Gastroesophageal sphincter (tissue), 4 donors: Measurements from ENCODE around the gene GRK5. TPM values are rescaled to one million over a fixed set of nuclear protein-coding genes. Genes with fewer than 3 reads are reported as not detected.

Experiments used
- ATAC-seq: fragments of 150-250 bp; one replicate; pipeline ENCODE4 v1.9.1; 2016; ENCODE audit warnings: mild to moderate bottlenecking, moderate library complexity
- H3K27ac ChIP-seq, 4 donors: fragments of 200-600 bp; sonication (generic) in 3 of 4; 1 replicate in 3 of 4; 2 replicates in 1 of 4; pipeline ENCODE4 v1.5.1; 2016 to 2019
- H3K27me3 ChIP-seq: fragments of 200-600 bp; sonication (generic); one replicate; pipeline ENCODE4 v1.5.1; 2019
- H3K36me3 ChIP-seq, 2 donors: fragments of 200-600 bp; sonication (generic); one replicate each; pipeline ENCODE4 v1.5.1; 2019; ENCODE audit warnings: control low read depth in 1 of 2
- H3K4me1 ChIP-seq, 3 donors: fragments of 200-600 bp; sonication (generic); 1 replicate in 2 of 3; 2 replicates in 1 of 3; pipeline ENCODE4 v1.5.1; 2016 to 2019; ENCODE audit warnings: control low read depth in 2 of 3
- H3K4me3 ChIP-seq, 2 donors: fragments of 200-600 bp; sonication (generic); one replicate each; pipeline ENCODE4 v1.5.1; 2019; ENCODE audit warnings: mild to moderate bottlenecking in 1 of 2, moderate library complexity in 1 of 2
- H3K9me3 ChIP-seq, 3 donors: fragments of 200-600 bp; sonication (generic); one replicate each; pipeline ENCODE4 v1.5.1; 2017 to 2019; ENCODE audit warnings: control low read depth in 2 of 3
- CTCF ChIP-seq, 4 experiments: fragments of 200-600 bp in 2 of 4; fragments of 450-650 bp in 2 of 4; sonication (generic) in 1 of 4; IDR thresholded peaks; one replicate each; pipeline ENCODE4 v1.5.1; 2017 to 2019; ENCODE audit warnings: antibody characterized with exemption in 4 of 4, mild to moderate bottlenecking in 2 of 4, moderate library complexity in 2 of 4
- EP300 ChIP-seq: sonication (generic); formaldehyde crosslinking; IDR thresholded peaks from one replicate; pipeline ENCODE4 v1.6.1; 2017; ENCODE audit warnings: antibody characterized with exemption, mild to moderate bottlenecking
- POLR2A ChIP-seq, 2 donors: fragments of 450-650 bp; IDR thresholded peaks; one replicate each; pipeline ENCODE4 v1.6.1; 2017; ENCODE audit warnings: antibody characterized with exemption in 2 of 2, mild to moderate bottlenecking in 2 of 2, moderate library complexity in 1 of 2
- POLR2AphosphoS5 ChIP-seq: sonication (generic); formaldehyde crosslinking; IDR thresholded peaks from one replicate; pipeline ENCODE4 v1.6.1; 2017; ENCODE audit warnings: antibody characterized with exemption
- WGBS, 2 donors: methylation state at CpG; one replicate each; pipeline ENCODE4 v1.1.5; 2018; ENCODE audit warnings: low coverage in 1 of 2; 5-methylcytosine and 5-hydroxymethylcytosine counted together
- total RNA-seq, 4 donors: library from RNA; depleted of rRNA; stranded (reverse); fragments of >200 nt; gene quantifications; one replicate each; pipeline ENCODE4 v1.1.0, GENCODE V29; 2016

GRK5 gene
- total RNA-seq, 4 donors from 2014 or later = 28.8 to 71.6 (median 47.7) TPM

GRCh38 chr10:119401671-119402395 lies 194.5 kb downstream of the GRK5 start:
- H3K9me3 ChIP-seq = no peaks in the 10 kb centered on the region
- H3K4me3 ChIP-seq = no peak overlapping the region
- ATAC-seq = peak; percentile 93
- peak overlapping the region in 3 of 4 donors; percentile 64 to 77 (median 73) for H3K27ac ChIP-seq
- H3K27me3 ChIP-seq = no peaks in the 10 kb centered on the region
- H3K4me1 ChIP-seq = peaks cover 0 to 34% (median 21%) of the 10 kb centered on the region in 3 donors
- TF ChIP-seq CTCF (IDR thresholded peaks at IDR 0.05) = no peak
- no peak for TF ChIP-seq EP300
- TF ChIP-seq POLR2AphosphoS5 = peak; percentile 74
- TF ChIP-seq POLR2A (IDR thresholded peaks at IDR 0.05) = peak in 1 of 2 donors; percentile 34
- WGBS, 2 donors = 13 to 81% methylated on average over 4 of the region's 14 CpGs
- peaks cover 0 to 32% of the 10 kb centered on the region in 2 donors for H3K36me3 ChIP-seq

GRCh38 chr10:119403921-119404320 lies 196.6 kb downstream of the GRK5 start:
- no peaks in the 10 kb centered on the region for H3K27me3 ChIP-seq
- TF ChIP-seq EP300 (no peak), CTCF (IDR thresholded peaks at IDR 0.05) (peak in 1 of 4 experiments; percentile 4)
- peak overlapping the region in 1 of 4 donors; percentile 66 for H3K27ac ChIP-seq
- ATAC-seq = no peak
- WGBS, 2 donors = 88 to 100% methylated on average over 1 of the region's 1 CpG
- H3K4me3 ChIP-seq = no peak overlapping the region
- peaks cover 0 to 12% of the 10 kb centered on the region in 2 donors for H3K36me3 ChIP-seq
- no peaks in the 10 kb centered on the region for H3K9me3 ChIP-seq
- H3K4me1 ChIP-seq = peaks cover 0 to 44% (median 21%) of the 10 kb centered on the region in 3 donors

- H3K27ac ChIP-seq = peak overlapping the region in 3 of 4 donors; percentile 38 to 66 (median 53)
- H3K4me3 ChIP-seq = no peak overlapping the region
- H3K4me1 ChIP-seq = peaks cover 0 to 51% (median 27%) of the 10 kb centered on the region in 3 donors
- TF ChIP-seq POLR2AphosphoS5 (no peak), POLR2A (IDR thresholded peaks at IDR 0.05) (no peak), EP300 (no peak), CTCF (IDR thresholded peaks at IDR 0.05) (no peak)
- H3K27me3 ChIP-seq = no peaks in the 10 kb centered on the region
- H3K9me3 ChIP-seq = no peaks in the 10 kb centered on the region
- WGBS, 2 donors = 75% methylated on average over 5 of the region's 13 CpGs; no CpG with 5 or more reads in 1 of the 2 donors
- ATAC-seq = no peak
- peaks cover 0 to 6% of the 10 kb centered on the region in 2 donors for H3K36me3 ChIP-seq
These were observed 197.5 kb downstream of the GRK5 start for GRCh38 chr10:119404719-119405519.

DNA sequence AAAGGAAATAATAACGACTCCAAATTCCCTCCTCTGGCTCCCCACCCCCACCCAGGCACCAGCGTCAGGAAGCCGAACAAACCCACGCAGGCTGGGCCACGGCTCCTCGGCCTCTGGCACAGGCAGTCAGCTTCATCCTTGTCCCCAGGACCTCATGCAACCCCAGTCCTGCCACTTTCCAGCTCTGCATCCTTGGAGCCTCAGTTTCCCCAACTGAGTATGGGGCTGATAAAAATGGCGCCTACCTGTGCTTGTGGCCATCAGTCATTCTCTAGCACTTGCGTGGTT lies 198.1 kb downstream of the GRK5 start:
- Histone ChIP-seq H3K27ac (peak overlapping the region in 3 of 4 donors; percentile 38 to 66 (median 53)), H3K9me3 (no peaks in the 10 kb centered on the region), H3K36me3 (peaks cover 0 to under 1% of the 10 kb centered on the region in 2 donors), H3K4me1 (peaks cover 0 to 55% (median 27%) of the 10 kb centered on the region in 3 donors), H3K27me3 (no peaks in the 10 kb centered on the region), H3K4me3 (no peak overlapping the region)
- no peak for TF ChIP-seq CTCF (IDR thresholded peaks at IDR 0.05)
- no peak for TF ChIP-seq POLR2AphosphoS5
- no peak for TF ChIP-seq EP300
- no peak for TF ChIP-seq POLR2A (IDR thresholded peaks at IDR 0.05)
- ATAC-seq = no peak
- 89 to 100% methylated on average over 2 of the region's 8 CpGs for WGBS, 2 donors
